DND-41 (cell line): Measurements from ENCODE around the gene RNPEP.

Experiments
- CTCF ChIP-seq: IDR thresholded peaks from 2 replicates; pipeline ENCODE4 v1.5.1; 2012; ENCODE audit warnings: borderline replicate concordance, low read length, moderate library complexity, mild to moderate bottlenecking; ENCODE audit not compliant: poor library complexity, severe bottlenecking; ENCODE audit errors: extremely low read depth
- EZH2 ChIP-seq: IDR thresholded peaks from 3 replicates; pipeline ENCODE4 v1.6.1; 2012; ENCODE audit warnings: borderline replicate concordance, low read depth, mild to moderate bottlenecking, moderate library complexity, low read length, inconsistent platforms; ENCODE audit not compliant: severe bottlenecking

GRCh38 chr1:202007805-202008489 lies 25.5 kb downstream of the RNPEP start:
- TF ChIP-seq CTCF (no peak), EZH2 (no peak)
